A204.1 (cell line): ENCODE data around the gene ACACA.
"Not testable (repeated sequence)": the region's sequence is repeated elsewhere in the genome, so short reads cannot be mapped to it uniquely, and the experiment has no call there.

Experiments
- FAIRE-seq: peaks from 2 replicates; lab custom pipeline; 2012; peaks lifted over from hg19 to GRCh38; lab: Jason Lieb, UNC

ACACA gene

GRCh38 chr17:37168731-37169353 lies 237.8 kb downstream of the ACACA start:
- FAIRE-seq = no peak

DNA sequence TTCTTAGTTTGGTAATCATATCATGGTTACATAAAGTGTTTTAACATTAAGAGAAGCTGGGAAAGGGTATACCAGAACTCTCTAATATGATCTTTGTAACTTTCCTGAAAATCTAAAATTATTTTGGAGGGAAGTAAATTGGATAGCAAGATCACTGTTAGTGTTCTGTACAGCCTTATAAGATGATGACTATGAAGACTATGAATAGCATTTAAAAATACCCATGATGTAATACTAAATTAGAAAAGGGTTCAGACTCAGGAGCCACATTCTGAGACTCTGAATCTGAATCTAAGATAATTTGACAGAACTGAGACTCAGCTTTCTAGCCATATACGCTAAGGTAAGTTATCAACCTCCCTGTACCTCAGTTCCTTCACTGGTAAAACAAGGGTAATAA lies 238.9 kb downstream of the ACACA start:
- FAIRE-seq = no peak

- no peak for FAIRE-seq
Observed at GRCh38 chr17:37164057-37164456, 242.6 kb downstream of the ACACA start.

DNA sequence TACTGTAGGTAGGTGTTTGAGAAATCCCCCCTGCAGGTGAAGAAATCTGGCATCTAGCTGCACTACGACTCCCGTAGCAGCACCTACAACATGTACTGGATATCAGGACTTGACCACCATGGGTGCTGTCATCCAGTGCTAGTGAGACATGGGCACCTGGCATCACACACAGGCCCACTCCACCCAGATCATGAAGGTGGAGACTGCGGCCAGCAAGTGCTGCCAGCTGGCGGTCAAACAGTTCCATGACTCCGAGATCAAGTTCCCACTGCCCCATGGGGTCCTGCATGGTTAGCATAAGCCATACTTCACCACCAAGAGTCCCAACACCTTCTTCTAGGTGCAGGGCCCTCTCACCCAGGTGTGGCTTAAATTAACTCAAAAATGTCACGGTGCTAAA lies 243.8 kb downstream of the ACACA start:
- no peak for FAIRE-seq

DNA sequence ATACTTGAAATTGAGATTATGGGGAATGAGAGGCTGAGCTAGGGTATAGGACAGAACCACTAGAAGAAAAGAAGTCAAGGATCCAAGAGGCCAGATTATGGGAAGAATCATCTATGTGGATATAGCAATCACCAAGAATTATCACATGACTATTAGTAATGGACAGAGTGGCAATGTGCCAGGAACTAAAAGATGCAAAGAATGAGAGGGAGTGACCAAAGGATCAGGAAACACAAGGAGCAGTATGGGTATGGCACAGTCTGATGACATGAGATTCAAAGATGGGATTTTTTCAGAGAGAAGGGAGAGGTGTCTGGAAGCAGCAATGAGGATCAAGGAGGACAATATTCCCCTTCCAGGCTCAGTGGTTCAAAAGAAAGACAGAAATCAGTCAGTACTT lies 245.7 kb downstream of the ACACA start:
- FAIRE-seq = no peak

DNA sequence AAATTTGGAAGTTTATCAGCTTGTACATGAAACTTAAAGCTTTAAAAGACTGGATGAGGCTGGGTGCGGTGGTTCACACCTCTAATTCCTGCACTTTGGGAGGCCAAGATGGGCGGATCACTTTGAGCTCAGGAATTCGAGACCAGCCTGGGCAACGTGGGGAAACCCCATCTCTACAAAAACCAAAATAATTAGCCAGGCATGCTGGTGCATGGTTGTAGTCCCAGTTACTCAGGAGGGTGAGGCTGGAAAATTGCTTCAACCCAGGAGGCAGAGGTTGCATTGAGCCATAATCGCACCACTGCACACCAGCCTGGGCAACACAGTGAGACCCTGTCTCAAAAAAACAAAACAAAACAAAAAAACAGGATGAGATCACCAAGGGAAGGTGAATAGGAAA lies 248.3 kb downstream of the ACACA start:
- FAIRE-seq = no peak

DNA sequence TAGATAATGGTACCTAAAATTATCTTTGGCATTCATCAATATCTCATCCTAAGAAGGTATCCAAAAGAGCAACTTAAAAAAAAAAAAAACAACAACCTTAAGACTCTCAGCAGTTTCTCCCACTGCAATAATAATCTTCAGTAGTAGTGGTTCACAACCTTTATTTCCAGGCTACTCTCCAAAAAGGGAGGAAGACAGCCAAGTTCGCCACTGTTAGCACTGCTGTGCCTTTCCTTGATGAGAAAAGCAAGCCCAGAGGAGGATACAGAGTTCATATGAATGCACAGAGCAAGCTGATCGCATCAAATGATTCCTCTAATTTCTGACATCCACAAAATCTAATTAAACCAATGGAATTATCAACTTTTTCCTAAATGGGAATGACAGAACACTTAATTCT lies 258.5 kb downstream of the ACACA start:
- FAIRE-seq = no peak

GRCh38 chr17:37147301-37147812 lies 259.3 kb downstream of the ACACA start:
- FAIRE-seq = no peak

- FAIRE-seq = no peak
Observed at GRCh38 chr17:37146086-37147064, 260.3 kb downstream of the ACACA start.

- no peak for FAIRE-seq
Observed at GRCh38 chr17:37144075-37144701, 262.4 kb downstream of the ACACA start.

- FAIRE-seq = not testable (repeated sequence)
Observed at GRCh38 chr17:37143558-37143957, 263.1 kb downstream of the ACACA start.

GRCh38 chr17:37142294-37142896 lies 264.2 kb downstream of the ACACA start:
- no peak for FAIRE-seq

GRCh38 chr17:37138571-37139120 lies 268.0 kb downstream of the ACACA start:
- FAIRE-seq = no peak

DNA sequence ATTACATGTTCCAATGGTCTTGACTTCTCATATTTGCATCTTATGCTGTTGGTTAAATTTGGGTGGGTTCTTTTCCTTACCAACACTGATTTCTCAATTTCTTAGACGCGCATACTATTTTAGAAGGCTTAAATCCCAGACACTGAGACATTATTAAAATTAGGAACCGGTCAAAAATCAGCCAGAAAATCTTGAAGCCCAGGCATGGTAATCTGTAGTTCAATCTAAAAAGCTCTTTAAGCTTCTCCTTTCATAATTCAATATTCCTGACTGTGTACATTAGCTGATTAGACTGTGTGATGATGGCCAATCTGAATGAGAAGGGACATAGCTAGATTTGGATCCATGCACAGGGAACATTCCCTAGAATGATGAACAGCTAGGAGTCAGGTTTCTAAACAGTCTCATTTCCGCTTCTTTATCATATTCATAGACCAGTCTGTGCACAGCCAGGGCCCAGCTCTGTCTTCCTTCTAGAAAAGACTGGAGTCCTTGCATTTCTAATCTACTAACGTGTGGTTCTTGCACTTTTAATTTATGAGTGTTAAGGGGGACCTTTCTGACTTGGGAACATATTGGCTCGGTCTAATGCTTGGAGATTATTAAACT lies 268.6 kb downstream of the ACACA start:
- FAIRE-seq = no peak

DNA sequence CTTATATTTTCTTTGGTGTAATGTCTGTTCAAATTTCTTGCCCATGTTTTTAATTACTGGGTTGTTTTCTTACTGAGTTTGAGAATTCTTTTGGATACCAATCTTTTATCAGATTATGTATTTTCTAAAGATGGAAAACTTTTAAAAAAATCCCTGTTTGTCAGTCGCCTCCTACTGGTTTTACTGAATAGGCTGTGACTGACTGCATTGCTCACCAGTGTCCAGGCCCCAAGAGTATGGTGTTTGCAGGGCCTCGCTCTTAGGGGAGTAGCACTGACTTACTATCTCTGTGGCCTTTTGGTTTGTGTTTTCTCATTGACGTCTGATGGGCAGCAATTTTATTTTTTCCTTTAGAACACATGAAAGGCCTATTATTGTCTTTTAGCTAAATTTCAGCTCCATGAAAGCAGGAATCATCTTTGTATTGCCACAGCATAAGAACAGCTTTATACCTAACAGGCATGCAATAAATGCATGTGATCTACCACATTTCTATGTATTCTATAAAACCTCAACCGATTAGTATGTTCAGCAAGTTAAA lies 269.5 kb downstream of the ACACA start:
- FAIRE-seq = no peak

DNA sequence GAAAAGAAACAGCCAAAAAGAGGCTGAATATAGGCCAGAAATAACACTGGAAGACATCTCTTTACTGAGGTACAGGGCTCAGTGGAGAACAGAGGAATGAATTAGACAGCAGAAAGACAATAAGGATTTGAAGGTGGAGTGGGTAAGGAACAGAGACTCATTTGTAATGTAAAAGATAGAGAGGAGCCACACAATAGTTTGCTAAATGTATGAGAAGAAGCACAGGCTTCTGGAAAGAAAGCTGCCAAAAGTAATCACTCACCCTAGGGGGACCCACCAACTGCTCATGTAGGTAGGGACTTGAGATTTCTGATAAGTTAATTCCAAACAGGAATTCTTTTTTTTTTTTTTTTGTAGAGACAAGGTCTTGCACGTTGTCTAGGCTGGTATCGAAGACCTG lies 271.1 kb downstream of the ACACA start:
- no peak for FAIRE-seq

GRCh38 chr17:37134050-37134449 lies 272.6 kb downstream of the ACACA start:
- no peak for FAIRE-seq

DNA sequence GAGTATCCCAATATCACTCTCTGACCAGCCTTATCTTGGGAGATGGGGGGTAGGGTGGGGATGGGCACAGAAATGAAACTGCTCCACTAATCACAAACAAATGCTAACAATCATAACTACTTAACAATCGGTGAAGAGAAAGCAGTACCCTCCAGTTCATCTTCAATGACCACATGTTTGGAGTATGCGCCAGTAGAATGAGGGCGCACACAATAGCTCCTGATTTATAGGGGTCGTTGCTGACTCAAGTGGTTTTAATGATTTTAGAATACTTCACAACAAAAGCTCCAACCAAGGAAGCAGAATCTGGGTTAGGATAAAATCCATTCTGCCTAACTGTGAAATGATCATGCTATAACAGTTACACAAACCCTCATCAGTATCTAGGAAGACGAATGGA lies 273.5 kb downstream of the ACACA start:
- FAIRE-seq = no peak

DNA sequence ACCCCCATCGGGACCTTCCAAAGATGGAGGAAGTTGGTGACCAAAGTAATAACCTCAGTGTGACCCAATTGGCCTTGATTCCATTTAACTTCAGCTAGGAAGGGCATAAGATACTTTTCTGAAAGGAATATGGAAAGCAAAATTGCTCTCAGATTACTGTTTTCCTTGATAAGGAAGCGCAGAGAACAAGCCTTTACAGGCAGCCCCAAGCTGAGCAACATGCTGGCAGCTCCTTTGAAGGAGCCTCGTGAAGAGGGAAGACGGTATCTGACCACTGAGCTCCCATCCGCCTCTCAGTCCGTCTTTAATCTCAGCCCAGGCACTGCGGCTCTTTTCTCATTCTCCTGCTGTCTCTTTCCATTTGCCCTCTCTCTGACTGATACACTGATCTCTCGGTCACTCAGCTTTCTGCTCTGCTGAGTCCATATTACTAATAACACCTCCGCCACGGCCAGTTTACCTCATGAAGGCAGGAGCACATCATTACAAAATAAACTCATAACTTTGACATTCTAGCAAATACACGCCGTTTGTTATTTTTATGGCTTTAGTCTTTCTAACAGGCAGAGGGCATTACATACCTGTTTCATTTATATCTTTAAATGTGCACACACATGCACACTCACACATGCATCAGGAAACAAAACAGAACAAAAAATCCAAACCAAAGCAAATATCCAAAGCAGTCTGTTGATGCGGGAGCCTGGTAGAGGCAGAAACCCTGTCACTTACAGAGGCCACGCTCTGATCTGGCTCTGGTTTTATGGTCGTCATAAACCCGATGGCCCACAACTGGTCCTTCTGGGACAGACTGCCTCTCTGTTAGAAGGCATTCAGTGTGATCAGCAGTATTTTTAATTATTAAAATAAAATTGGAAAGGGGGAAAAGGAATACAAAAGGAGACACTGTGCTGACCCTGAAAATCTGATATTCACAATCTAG lies 274.7 kb downstream of the ACACA start:
- no peak for FAIRE-seq

- FAIRE-seq = no peak
Observed at GRCh38 chr17:37130984-37131446, 275.6 kb downstream of the ACACA start.
